Urinary bladder (tissue), 4 donors: ENCODE data around the gene ACSF2. TPM values are rescaled to one million over a fixed set of nuclear protein-coding genes. Genes with fewer than 3 reads are reported as not detected.

Experiments used
- DNase-seq: peaks from one replicate; pipeline ENCODE4 v3.0.0-alpha.2; 2015; ENCODE audit errors: extremely low spot score
- H3K27ac ChIP-seq: one replicate; pipeline ENCODE4 v1.5.1; 2013; ENCODE audit warnings: low read depth, mild to moderate bottlenecking, moderate library complexity
- H3K36me3 ChIP-seq: one replicate; pipeline ENCODE4 v1.6.1; 2013; ENCODE audit warnings: mild to moderate bottlenecking, moderate library complexity; ENCODE audit not compliant: insufficient read depth
- H3K4me1 ChIP-seq: one replicate; pipeline ENCODE4 v1.6.1; 2013; ENCODE audit warnings: mild to moderate bottlenecking, moderate library complexity; ENCODE audit not compliant: insufficient read depth
- H3K4me3 ChIP-seq: one replicate; pipeline ENCODE4 v1.5.1; 2013; ENCODE audit warnings: low read depth, low read length
- WGBS: extraction: QIAGEN DNeasy Blood & Tissue Kit; methylation state at CpG from one replicate; pipeline ENCODE4 v1.1.7; 2013; 5-methylcytosine and 5-hydroxymethylcytosine counted together
- polyA plus RNA-seq: library from polyadenylated mRNA; stranded (reverse); fragments of 200-250 nt; gene quantifications from one replicate; pipeline ENCODE4 v1.2.3, GENCODE V29; 2013
- total RNA-seq: library from RNA; depleted of rRNA; stranded (reverse); fragments of >200 nt; gene quantifications from one replicate; pipeline ENCODE4 v1.2.3, GENCODE V29; 2014
- donor health status: healthy with polysubstance abuse.
- donor health status: healthy.

ACSF2 gene, protein sequence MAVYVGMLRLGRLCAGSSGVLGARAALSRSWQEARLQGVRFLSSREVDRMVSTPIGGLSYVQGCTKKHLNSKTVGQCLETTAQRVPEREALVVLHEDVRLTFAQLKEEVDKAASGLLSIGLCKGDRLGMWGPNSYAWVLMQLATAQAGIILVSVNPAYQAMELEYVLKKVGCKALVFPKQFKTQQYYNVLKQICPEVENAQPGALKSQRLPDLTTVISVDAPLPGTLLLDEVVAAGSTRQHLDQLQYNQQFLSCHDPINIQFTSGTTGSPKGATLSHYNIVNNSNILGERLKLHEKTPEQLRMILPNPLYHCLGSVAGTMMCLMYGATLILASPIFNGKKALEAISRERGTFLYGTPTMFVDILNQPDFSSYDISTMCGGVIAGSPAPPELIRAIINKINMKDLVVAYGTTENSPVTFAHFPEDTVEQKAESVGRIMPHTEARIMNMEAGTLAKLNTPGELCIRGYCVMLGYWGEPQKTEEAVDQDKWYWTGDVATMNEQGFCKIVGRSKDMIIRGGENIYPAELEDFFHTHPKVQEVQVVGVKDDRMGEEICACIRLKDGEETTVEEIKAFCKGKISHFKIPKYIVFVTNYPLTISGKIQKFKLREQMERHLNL
- 23.2 TPM for total RNA-seq
- polyA plus RNA-seq, result 32.6 TPM

DNA sequence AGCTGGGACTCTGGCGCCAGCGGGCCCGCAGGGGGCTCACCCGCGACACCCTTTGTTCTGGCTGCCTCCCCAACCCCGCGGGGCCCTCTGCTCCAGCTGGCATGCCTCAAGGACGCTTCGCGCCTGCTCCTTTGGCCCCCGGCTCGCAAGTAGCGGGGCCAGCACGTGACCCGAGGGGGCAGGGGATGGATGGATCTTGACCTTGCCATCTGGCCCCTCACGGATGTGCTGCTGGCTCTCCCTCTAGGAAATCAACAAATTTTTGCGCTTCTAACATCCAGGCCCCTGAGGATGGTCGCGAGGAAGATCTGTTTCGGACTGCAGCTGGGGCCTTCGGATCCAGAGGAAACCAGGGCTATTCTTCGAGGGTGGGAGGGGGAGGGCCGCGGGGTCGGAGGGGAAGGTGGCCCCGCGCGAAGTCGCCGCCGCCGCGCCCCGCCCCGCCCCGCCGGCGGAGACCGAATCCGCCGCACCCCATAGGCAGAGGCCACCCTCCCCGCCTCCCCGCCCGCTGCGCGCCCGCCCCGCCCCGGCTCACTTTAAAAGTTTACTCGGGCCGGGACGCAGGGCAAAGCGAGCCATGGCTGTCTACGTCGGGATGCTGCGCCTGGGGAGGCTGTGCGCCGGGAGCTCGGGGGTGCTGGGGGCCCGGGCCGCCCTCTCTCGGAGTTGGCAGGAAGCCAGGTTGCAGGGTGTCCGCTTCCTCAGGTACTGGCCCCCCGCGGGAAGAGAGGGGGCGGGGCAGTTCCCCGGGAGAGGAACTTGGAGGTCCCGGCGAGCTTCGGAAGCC lies at the start of gene ACSF2:
ACSF2 (plus strand) TSS at position 537 of the 790 bp plus-strand sequence; CDS start at position 581, 44 bp downstream.
- no peak for DNase-seq
- H3K4me1 ChIP-seq, result no peaks in the 10 kb centered on the region
- no peaks in the 10 kb centered on the region for H3K36me3 ChIP-seq
- H3K4me3 ChIP-seq, result peak within 1 kb of the TSS; percentile 88
- H3K27ac ChIP-seq, result peak within 1 kb of the TSS; percentile 84
- WGBS, result 2% methylated on average over 70 of the region's 70 CpGs

DNA sequence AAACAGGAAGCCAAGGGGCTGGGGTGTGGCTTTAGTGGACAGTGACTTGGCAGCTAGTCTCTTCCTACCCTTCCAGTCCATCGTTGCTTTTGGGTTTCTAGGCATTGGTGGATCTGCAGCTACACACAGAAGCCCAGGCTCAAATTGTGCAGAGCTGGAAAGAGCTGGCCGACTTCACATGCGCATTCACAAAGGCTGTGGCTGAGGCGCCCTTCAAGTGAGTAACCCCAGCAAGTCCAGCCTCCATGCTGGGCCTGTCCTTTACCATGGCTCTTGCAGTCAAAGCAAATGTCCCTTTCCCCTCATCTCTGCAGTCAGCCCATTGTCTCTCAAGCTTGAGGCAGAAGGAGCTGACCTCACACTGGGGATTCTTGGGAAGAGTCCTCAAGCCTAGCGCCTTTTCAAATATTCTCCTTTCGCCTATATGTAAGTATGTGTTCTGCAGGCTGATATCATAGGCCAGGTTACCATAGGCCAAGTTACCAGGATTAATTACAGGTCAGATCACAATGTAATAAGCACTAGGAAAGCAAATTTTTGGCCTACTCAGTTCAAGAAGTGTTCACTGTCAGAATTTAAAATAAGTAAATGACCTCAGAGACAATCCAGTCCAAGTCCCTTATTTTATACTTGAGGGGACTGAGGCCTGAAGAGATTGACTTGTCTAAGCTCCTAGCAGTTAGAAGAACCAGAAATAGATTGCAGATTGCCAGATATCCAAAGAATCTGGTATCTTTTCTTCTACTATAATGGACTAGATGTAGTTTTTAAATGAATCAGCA lies 46.5 kb upstream of the ACSF2 start:
- Histone ChIP-seq H3K4me1 (no peaks in the 10 kb centered on the region), H3K4me3 (no peak overlapping the region), H3K36me3 (peaks cover 6% of the 10 kb centered on the region), H3K27ac (no peak overlapping the region)
- no peak for DNase-seq
- WGBS, result 90% methylated on average over 6 of the region's 6 CpGs

DNA sequence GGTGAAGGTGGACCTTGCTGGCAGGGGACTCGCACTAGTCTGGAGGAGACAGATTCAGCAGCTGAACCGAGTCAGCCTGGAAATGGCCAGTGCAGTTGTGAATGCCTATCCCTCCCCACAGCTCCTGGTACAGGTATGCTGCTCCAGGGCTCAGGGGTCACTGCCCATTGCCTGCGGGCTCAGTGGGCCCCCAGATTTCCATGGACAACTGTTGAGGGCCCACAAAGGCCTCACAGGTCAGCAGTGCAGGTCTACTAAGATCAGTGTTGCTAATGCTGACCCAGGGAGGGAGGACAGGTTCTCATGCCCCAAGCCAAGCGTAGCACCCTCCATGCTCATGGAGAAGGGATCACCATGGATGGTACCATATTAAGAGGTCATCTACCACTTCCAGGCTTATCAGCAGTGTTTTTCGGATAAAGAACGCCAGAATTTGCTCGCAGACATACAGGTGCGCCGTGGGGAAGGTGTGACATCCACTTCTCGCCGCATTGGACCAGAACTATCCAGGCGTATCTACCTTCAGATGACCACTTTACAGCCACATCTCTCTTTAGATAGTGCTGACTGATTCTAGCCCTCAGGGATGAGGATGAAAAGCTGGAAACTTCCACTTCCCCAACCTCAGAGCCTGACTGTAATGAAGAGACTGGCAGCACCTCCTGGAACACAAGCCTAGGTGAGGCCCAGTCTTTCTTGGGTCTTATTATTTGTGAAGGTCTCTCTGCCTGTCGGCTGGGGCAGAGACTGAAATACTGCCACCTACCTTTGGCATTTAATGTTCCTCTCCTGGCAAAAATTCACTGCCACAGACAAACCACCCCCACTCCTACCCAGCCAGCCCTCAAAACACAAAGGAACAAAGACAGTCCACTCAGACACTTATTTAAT lies 45.4 kb upstream of the ACSF2 start:
- 90% methylated on average over 13 of the region's 13 CpGs for WGBS
- no peak overlapping the region for H3K4me3 ChIP-seq
- H3K4me1 ChIP-seq, result no peaks in the 10 kb centered on the region
- peaks cover 11% of the 10 kb centered on the region for H3K36me3 ChIP-seq
- no peak for DNase-seq
- H3K27ac ChIP-seq, result no peak overlapping the region

DNA sequence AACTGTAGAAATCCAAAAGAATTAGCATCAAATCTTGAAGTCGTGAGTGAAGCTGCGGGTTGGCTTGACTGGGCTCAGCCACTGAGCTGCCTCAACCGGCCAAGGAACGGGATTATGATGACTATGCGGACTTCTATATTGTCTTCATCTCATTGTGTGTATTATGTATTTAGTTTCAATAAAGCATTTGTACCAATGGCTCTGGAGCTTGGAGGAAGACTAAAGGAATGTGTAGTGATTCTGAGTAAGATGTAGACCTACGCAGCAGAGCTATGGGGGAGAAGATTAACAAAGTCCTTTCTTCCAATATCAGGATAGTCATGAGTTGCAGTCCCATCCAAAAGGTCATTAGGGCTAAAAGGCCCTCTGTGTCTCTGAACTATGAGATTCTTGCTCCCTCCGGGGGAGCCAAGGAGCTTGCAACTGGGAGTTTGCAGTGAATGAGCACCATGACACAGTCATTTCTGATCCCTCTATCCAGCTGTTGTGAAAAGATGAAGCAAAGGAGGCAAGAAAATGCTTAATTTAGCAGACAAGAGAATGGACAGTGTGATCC lies 44.7 kb upstream of the ACSF2 start:
- WGBS, result 87% methylated on average over 7 of the region's 7 CpGs
- Histone ChIP-seq H3K36me3 (peaks cover 11% of the 10 kb centered on the region), H3K4me1 (no peaks in the 10 kb centered on the region), H3K27ac (no peak overlapping the region), H3K4me3 (no peak overlapping the region)
- DNase-seq, result no peak

DNA sequence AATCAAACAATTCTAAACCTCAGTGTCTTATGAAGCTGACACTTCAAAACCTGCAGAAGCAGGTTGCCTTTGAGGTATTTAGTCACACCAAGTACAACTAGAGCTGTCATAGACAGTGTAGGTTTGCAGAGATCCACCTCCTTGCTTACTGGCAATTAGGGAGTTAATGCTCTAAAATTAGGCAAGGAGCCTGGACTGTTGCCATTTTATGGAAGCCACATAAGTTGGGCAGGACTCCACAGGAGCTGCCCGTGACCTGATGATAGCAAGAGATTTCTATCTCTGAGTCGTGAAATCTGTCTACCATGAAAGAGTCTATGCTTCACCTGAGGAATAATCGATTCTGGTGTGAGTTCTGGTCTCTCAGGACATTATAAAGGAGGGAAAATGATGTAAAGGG lies 44.1 kb upstream of the ACSF2 start:
- Histone ChIP-seq H3K4me3 (no peak overlapping the region), H3K4me1 (no peaks in the 10 kb centered on the region), H3K27ac (no peak overlapping the region), H3K36me3 (peaks cover 11% of the 10 kb centered on the region)
- no peak for DNase-seq
- WGBS, result 40% methylated on average over 3 of the region's 3 CpGs

DNA sequence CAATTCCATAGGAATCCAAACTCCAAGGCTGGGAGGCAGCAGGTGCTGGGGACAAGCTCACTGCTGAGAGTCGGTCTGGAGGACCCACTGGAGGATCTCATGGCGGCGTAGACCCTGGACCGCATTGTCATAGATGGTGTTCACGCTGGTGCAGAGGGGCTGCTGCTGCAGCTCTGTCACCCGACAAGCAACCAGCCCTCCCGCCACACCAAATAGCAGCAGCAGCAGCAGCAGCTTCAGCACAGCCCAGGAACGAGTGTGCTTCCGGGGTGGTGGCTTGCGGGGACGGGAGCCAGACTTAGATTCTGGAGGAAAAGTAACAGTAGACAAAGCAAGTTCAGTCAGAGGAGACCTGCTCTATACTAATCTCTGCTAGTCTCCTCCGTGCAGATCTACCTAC lies 43.1 kb upstream of the ACSF2 start:
- 90% methylated on average over 12 of the region's 12 CpGs for WGBS
- H3K36me3 ChIP-seq, result peaks cover 11% of the 10 kb centered on the region
- H3K4me3 ChIP-seq, result no peak overlapping the region
- H3K27ac ChIP-seq, result no peak overlapping the region
- H3K4me1 ChIP-seq, result no peaks in the 10 kb centered on the region
- DNase-seq, result no peak

DNA sequence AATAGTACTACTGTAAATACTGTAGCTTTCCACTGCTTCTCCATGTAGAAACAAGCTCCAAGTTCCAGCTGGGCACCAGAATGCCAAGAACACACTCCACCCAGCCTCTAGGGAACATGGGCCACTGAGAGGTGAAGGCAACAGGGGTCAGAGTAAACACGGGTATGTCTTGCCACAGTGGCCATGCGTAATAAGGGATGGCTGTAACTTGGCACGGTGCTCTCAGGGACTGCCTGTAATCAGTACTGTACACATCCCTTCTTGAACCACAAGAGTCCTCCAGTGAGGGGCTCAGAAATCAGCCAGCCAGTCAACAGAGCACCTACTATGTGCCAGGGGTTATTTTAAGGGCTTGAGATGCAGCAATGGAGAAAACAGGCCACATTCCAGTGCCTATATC lies 39.5 kb upstream of the ACSF2 start:
- 76% methylated on average over 3 of the region's 3 CpGs for WGBS
- H3K27ac ChIP-seq, result no peak overlapping the region
- H3K4me1 ChIP-seq, result no peaks in the 10 kb centered on the region
- no peak overlapping the region for H3K4me3 ChIP-seq
- H3K36me3 ChIP-seq, result peaks cover 11% of the 10 kb centered on the region
- DNase-seq, result no peak

DNA sequence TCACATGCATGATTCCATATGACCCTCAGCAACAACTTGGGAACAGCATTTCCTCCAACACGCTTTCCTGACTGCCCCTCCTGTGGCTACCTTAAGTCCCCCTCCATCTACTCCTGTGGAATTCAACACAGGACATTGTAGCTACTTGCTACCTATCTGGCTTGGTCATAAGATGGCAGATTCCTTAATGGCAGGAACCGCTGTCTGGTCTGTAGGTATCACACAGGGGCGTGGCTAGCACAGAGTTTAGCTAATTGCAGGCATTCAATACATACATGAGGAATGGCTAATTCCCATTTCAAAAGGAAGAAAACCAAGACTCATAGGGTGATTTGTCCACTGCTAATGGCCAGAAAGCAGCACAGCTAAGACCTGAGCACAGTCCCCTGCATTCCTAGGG lies 37.3 kb upstream of the ACSF2 start:
- Histone ChIP-seq H3K4me1 (no peaks in the 10 kb centered on the region), H3K36me3 (peaks cover 8% of the 10 kb centered on the region), H3K4me3 (no peak overlapping the region), H3K27ac (no peak overlapping the region)
- DNase-seq, result no peak
- WGBS, result 96% methylated on average over 3 of the region's 3 CpGs

DNA sequence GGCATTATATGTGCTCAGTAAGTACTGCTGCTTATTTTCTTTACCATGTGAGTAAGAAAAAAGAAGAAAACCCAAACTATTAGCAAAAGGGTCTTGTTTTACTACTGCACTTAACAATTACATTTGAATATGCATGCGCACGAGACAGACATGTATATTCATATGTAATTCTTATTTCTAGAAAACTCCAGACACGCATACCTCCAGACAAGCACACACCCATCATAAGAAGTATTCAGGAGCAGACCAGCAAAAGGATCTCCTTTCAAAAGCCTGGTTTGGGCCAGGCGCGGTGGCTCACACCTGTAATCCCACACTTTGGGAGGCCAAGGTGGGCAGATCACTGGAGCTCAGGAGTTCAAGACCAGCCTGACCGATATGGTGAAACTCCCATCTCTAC lies 36.5 kb upstream of the ACSF2 start:
- peaks cover 12% of the 10 kb centered on the region for H3K36me3 ChIP-seq
- 97% methylated on average over 6 of the region's 6 CpGs for WGBS
- no peak overlapping the region for H3K27ac ChIP-seq
- H3K4me1 ChIP-seq, result no peaks in the 10 kb centered on the region
- no peak overlapping the region for H3K4me3 ChIP-seq
- DNase-seq, result no peak

DNA sequence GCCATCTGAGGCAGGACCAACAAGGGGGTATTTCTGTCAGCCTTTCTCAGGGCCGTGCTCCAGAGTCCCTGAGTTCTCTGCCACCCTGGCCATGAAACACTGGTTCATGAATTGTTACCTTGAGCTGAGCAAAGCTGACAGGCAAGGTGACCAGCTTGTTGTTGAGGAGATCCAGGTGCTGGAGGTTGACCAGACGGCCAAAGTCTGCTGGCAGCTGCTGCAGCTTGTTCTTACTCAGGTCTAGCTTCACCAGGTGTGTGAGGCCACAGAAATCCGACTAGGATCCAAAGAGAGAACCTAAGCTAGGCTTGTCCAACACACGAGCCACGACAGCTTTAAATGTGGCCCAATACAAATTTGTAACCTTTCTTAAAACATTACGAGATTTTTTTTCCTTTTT lies 33.4 kb upstream of the ACSF2 start:
- no peaks in the 10 kb centered on the region for H3K4me1 ChIP-seq
- no peak for DNase-seq
- H3K27ac ChIP-seq, result no peak overlapping the region
- WGBS, result 89% methylated on average over 6 of the region's 6 CpGs
- peaks cover 7% of the 10 kb centered on the region for H3K36me3 ChIP-seq
- no peak overlapping the region for H3K4me3 ChIP-seq

DNA sequence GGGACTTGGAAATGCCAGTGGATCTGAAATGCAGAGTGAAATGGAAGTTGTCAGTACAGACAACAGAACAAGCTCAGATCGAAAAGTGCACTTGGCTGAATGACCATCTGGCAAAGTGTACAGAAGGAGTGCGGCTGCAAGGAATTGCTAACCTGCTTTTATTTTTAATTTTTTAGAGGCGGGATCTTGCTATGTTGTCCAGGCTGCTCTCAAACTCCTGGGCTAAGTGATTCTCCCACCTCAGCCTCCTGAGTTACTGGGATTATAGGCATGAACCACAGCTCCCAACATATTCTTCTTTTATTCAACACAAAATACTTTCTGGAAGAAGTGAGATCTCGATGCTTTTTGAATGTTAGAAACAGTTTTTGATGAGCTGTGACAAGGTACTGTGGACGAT lies 32.3 kb upstream of the ACSF2 start:
- Histone ChIP-seq H3K4me1 (no peaks in the 10 kb centered on the region), H3K4me3 (no peak overlapping the region), H3K36me3 (peaks cover 7% of the 10 kb centered on the region), H3K27ac (no peak overlapping the region)
- no peak for DNase-seq
- 94% methylated on average over 5 of the region's 5 CpGs for WGBS

DNA sequence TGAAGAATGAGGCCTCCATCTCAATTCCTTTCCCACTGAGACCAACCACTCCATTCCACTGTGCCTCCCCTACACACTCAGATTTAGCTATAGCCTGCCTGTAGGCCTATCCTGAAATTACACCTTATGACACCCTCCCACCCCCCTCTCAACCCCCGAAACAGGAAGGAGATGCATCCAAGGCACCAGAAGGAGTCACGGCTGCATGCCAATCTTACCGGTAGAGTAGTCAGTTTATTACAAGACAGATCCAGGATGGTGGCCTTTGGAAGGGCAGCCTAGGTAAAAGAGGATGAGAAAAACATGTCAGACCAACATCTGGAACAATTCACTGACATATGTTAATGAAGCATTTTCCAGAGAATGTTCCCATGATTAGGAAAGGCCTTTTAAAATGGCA lies 31.3 kb upstream of the ACSF2 start:
- peaks cover 7% of the 10 kb centered on the region for H3K36me3 ChIP-seq

More for the DNA sequence above, 31.3 kb upstream of the ACSF2 start:
- DNase-seq, result no peak
- 16% methylated on average over 3 of the region's 3 CpGs for WGBS
- Histone ChIP-seq H3K4me3 (no peak overlapping the region), H3K27ac (no peak overlapping the region), H3K4me1 (no peaks in the 10 kb centered on the region)
